K562 (cell line): ENCODE results near the gene BATF. TPM values are rescaled to one million over a fixed set of nuclear protein-coding genes. Genes with fewer than 3 reads are reported as not detected.

Source experiments
- C11orf30 ChIP-seq: fragments of 450-650 bp; IDR thresholded peaks from 2 replicates; pipeline ENCODE4 v1.6.1; 2016; ENCODE audit warnings: low read depth, mild to moderate bottlenecking
- polyA plus RNA-seq, 8 experiments: library from polyadenylated mRNA; depleted of rRNA in 4 of 8; stranded (reverse) in 5 of 8; unstranded in 3 of 8; fragments of >200 nt; fragmentation: Nextera tagmentation in 2 of 8; fragmentation: Illumina TruSeq in 1 of 8; extraction: Ambion mirVana in 2 of 8; extraction: Trizol in 1 of 8; gene quantifications; 2 replicates each; pipeline versions ENCODE4 v1.2.1 to v1.2.3, GENCODE V29; 2011 to 2014; ENCODE audit warnings: inconsistent platforms in 1 of 8, missing spikeins in 1 of 8
- total RNA-seq, 7 experiments: library from RNA; depleted of rRNA in 6 of 7; stranded (reverse); fragments of >200 nt in 6 of 7; fragmentation: Illumina TruSeq in 2 of 7; extraction: Trizol in 2 of 7; gene quantifications; 2 replicates each; pipeline versions ENCODE4 v1.2.1 to v1.2.3, GENCODE V29; 2011 to 2021; ENCODE audit warnings: low replicate concordance in 1 of 7
- TF ChIP-seq, protein P1 (sequence below): fragments of 200-600 bp; sonication (generic); IDR thresholded peaks from one replicate; pipeline ENCODE4 v1.6.1; 2012; ENCODE audit warnings: mild to moderate bottlenecking, low read depth, low read length, inconsistent platforms

Gene BATF
- total and polyA plus RNA-seq, 9 of the 15 experiments (the other 6 are each of a cell fraction or from before 2014, with no cell fraction given), result 0.13 to 2.1 (median 0.55) TPM; not detected in 2

DNA sequence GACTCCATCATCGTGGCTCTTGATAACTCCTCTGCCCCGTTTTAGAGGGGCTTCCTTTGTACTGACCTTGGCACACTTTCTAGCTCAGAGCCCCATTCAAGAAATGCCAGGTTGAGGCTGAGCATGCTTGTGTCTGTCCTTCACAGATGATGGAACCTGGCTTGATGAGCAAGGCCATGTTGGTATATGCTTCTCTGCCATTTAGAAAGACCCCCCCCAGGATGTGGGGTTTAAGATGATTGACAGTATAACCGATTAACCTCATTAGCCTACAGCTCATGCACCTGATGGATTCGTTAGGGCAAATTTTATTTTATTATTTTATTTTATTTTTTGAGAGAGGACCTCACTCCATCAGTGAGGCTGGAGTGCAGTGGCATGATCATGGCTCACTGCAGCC lies 21.0 kb downstream of the BATF start (continued):
- TF ChIP-seq, protein P1, sequence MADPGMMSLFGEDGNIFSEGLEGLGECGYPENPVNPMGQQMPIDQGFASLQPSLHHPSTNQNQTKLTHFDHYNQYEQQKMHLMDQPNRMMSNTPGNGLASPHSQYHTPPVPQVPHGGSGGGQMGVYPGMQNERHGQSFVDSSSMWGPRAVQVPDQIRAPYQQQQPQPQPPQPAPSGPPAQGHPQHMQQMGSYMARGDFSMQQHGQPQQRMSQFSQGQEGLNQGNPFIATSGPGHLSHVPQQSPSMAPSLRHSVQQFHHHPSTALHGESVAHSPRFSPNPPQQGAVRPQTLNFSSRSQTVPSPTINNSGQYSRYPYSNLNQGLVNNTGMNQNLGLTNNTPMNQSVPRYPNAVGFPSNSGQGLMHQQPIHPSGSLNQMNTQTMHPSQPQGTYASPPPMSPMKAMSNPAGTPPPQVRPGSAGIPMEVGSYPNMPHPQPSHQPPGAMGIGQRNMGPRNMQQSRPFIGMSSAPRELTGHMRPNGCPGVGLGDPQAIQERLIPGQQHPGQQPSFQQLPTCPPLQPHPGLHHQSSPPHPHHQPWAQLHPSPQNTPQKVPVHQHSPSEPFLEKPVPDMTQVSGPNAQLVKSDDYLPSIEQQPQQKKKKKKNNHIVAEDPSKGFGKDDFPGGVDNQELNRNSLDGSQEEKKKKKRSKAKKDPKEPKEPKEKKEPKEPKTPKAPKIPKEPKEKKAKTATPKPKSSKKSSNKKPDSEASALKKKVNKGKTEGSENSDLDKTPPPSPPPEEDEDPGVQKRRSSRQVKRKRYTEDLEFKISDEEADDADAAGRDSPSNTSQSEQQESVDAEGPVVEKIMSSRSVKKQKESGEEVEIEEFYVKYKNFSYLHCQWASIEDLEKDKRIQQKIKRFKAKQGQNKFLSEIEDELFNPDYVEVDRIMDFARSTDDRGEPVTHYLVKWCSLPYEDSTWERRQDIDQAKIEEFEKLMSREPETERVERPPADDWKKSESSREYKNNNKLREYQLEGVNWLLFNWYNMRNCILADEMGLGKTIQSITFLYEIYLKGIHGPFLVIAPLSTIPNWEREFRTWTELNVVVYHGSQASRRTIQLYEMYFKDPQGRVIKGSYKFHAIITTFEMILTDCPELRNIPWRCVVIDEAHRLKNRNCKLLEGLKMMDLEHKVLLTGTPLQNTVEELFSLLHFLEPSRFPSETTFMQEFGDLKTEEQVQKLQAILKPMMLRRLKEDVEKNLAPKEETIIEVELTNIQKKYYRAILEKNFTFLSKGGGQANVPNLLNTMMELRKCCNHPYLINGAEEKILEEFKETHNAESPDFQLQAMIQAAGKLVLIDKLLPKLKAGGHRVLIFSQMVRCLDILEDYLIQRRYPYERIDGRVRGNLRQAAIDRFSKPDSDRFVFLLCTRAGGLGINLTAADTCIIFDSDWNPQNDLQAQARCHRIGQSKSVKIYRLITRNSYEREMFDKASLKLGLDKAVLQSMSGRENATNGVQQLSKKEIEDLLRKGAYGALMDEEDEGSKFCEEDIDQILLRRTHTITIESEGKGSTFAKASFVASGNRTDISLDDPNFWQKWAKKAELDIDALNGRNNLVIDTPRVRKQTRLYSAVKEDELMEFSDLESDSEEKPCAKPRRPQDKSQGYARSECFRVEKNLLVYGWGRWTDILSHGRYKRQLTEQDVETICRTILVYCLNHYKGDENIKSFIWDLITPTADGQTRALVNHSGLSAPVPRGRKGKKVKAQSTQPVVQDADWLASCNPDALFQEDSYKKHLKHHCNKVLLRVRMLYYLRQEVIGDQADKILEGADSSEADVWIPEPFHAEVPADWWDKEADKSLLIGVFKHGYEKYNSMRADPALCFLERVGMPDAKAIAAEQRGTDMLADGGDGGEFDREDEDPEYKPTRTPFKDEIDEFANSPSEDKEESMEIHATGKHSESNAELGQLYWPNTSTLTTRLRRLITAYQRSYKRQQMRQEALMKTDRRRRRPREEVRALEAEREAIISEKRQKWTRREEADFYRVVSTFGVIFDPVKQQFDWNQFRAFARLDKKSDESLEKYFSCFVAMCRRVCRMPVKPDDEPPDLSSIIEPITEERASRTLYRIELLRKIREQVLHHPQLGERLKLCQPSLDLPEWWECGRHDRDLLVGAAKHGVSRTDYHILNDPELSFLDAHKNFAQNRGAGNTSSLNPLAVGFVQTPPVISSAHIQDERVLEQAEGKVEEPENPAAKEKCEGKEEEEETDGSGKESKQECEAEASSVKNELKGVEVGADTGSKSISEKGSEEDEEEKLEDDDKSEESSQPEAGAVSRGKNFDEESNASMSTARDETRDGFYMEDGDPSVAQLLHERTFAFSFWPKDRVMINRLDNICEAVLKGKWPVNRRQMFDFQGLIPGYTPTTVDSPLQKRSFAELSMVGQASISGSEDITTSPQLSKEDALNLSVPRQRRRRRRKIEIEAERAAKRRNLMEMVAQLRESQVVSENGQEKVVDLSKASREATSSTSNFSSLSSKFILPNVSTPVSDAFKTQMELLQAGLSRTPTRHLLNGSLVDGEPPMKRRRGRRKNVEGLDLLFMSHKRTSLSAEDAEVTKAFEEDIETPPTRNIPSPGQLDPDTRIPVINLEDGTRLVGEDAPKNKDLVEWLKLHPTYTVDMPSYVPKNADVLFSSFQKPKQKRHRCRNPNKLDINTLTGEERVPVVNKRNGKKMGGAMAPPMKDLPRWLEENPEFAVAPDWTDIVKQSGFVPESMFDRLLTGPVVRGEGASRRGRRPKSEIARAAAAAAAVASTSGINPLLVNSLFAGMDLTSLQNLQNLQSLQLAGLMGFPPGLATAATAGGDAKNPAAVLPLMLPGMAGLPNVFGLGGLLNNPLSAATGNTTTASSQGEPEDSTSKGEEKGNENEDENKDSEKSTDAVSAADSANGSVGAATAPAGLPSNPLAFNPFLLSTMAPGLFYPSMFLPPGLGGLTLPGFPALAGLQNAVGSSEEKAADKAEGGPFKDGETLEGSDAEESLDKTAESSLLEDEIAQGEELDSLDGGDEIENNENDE, result no peak
- no peak for TF ChIP-seq C11orf30
- TF ChIP-seq, all 486 proteins: peak for 0
